ENCODE data around the gene COPA.

GRCh38 chr1:160373696-160374095 is 30.6 kb upstream of the COPA start:
- no peak for TF ChIP-seq POLR2A (IDR thresholded peaks at IDR 0.05; ENCODE audit: low read depth, low read length)
- no peak for TF ChIP-seq POLR2AphosphoS5 (IDR thresholded peaks at IDR 0.05; ENCODE audit: low read depth, low read length)
- no peak for TF ChIP-seq TAF1 (IDR thresholded peaks at IDR 0.05; ENCODE audit: borderline replicate concordance, low read depth, low read length)
